GM23248 (cell line): ENCODE measurements around the gene GOLIM4. TPM values are rescaled to one million over a fixed set of nuclear protein-coding genes. Genes with fewer than 3 reads are reported as not detected.

Source experiments
- DNase-seq: peaks from one replicate; pipeline ENCODE4 v3.0.0-alpha.2; 2015
- H2AFZ ChIP-seq: fragments of 200-600 bp; sonication (generic); 2 replicates; pipeline ENCODE4 v1.6.1; 2016; ENCODE audit warnings: antibody characterized with exemption
- H3F3A ChIP-seq: fragments of 200-600 bp; sonication (generic); 2 replicates; pipeline ENCODE4 v1.6.1; 2016; ENCODE audit warnings: mild to moderate bottlenecking, antibody characterized with exemption, mixed run types; ENCODE audit not compliant: insufficient read depth
- H3K27ac ChIP-seq: fragments of 200-600 bp; sonication (generic); 2 replicates; pipeline ENCODE4 v1.5.1; 2016; ENCODE audit warnings: mild to moderate bottlenecking
- H3K27me3 ChIP-seq: fragments of 200-600 bp; sonication (generic); replicated peaks from 2 replicates; pipeline ENCODE4 v1.6.1; 2016; ENCODE audit warnings: mild to moderate bottlenecking; ENCODE audit not compliant: insufficient read depth
- H3K36me3 ChIP-seq: fragments of 200-600 bp; sonication (generic); 2 replicates; pipeline ENCODE4 v1.6.1; 2016; ENCODE audit warnings: low read depth, mild to moderate bottlenecking
- H3K4me1 ChIP-seq: fragments of 200-600 bp; sonication (generic); 2 replicates; pipeline ENCODE4 v1.6.1; 2016; ENCODE audit warnings: mild to moderate bottlenecking; ENCODE audit not compliant: insufficient read depth
- H3K4me2 ChIP-seq: fragments of 200-600 bp; sonication (generic); one replicate; pipeline ENCODE4 v1.6.1; 2016; ENCODE audit warnings: mild to moderate bottlenecking; ENCODE audit not compliant: unreplicated experiment
- H3K4me3 ChIP-seq: fragments of 200-600 bp; sonication (generic); 2 replicates; pipeline ENCODE4 v1.5.1; 2016; ENCODE audit warnings: mild to moderate bottlenecking
- H3K79me2 ChIP-seq: fragments of 200-600 bp; sonication (generic); 2 replicates; pipeline ENCODE4 v1.6.1; 2016; ENCODE audit warnings: mild to moderate bottlenecking; ENCODE audit not compliant: insufficient read depth
- H3K9ac ChIP-seq: fragments of 200-600 bp; sonication (generic); 2 replicates; pipeline ENCODE4 v1.6.1; 2016; ENCODE audit warnings: mild to moderate bottlenecking
- H3K9me2 ChIP-seq: fragments of 200-600 bp; sonication (generic); 2 replicates; pipeline ENCODE4 v1.6.1; 2016; ENCODE audit warnings: mixed run types, mild to moderate bottlenecking, moderate library complexity; ENCODE audit not compliant: insufficient read depth
- H3K9me3 ChIP-seq: fragments of 200-600 bp; sonication (generic); one replicate; pipeline ENCODE4 v1.6.1; 2017; ENCODE audit warnings: low read depth
- H4K20me1 ChIP-seq: fragments of 200-600 bp; sonication (generic); 2 replicates; pipeline ENCODE4 v1.6.0; 2016; ENCODE audit not compliant: insufficient read depth
- EZH2 ChIP-seq: fragments of 200-600 bp; sonication (generic); IDR thresholded peaks from 2 replicates; pipeline ENCODE4 v1.6.1; 2018; ENCODE audit warnings: antibody characterized with exemption, mild to moderate bottlenecking; ENCODE audit not compliant: insufficient read depth, poor library complexity, severe bottlenecking
- EZH2phosphoT487 ChIP-seq: fragments of 200-600 bp; sonication (generic); IDR thresholded peaks from 2 replicates; pipeline ENCODE4 v1.6.1; 2018; ENCODE audit warnings: antibody characterized with exemption, moderate library complexity, mild to moderate bottlenecking, low read depth; ENCODE audit not compliant: insufficient read depth
- WGBS, 2 experiments: methylation state at CpG; one replicate each; pipeline ENCODE4 v1.1.6; 2015 to 2017; ENCODE audit warnings: low lambda C conversion rate in 2 of 2, low coverage in 1 of 2; ENCODE audit errors: missing lambda C conversion rate in 2 of 2; 5-methylcytosine and 5-hydroxymethylcytosine counted together
- in situ Hi-C: fragments of 300-500 bp; cut with MboI; formaldehyde crosslinking; loops from 2 replicates; pipeline ENCODE4 v1.15.0; 2020
- polyA plus RNA-seq: library from polyadenylated mRNA; unstranded; fragments of >200 nt; fragmentation: Nextera tagmentation; extraction: Ambion mirVana; gene quantifications from 2 replicates; pipeline ENCODE4 v1.2.1, GENCODE V29; 2016
- total RNA-seq: library from RNA; depleted of rRNA; stranded (reverse); fragments of >200 nt; shearing (Covaris generic); gene quantifications from 2 replicates; pipeline ENCODE4 v1.2.3, GENCODE V29; 2014

The GOLIM4 gene
- total and polyA plus RNA-seq, 2 experiments from 2014 or later = 66.8 to 84.4 TPM

GRCh38 chr3:168094877-168095610, 680 bp downstream of the GOLIM4 start:
- peak overlapping the region; percentile 95 for H3K9ac ChIP-seq
- H3K27ac ChIP-seq = peak overlapping the region; percentile 97
- peaks cover 46% of the 10 kb centered on the region for H3K79me2 ChIP-seq
- in situ Hi-C loops = loop anchor here (25.0 kb wide), 1 partner anchor 1017 kb away; no protein-coding TSS in a partner anchor
- peaks cover 31% of the 10 kb centered on the region for H3F3A ChIP-seq
- no peaks in the 10 kb centered on the region for H3K36me3 ChIP-seq
- H3K4me2 ChIP-seq = peak overlapping the region; percentile 95
- no peaks in the 10 kb centered on the region for H3K27me3 ChIP-seq
- H4K20me1 ChIP-seq = no peaks in the 10 kb centered on the region
- no peaks in the 10 kb centered on the region for H3K9me2 ChIP-seq
- no peaks in the 10 kb centered on the region for H3K9me3 ChIP-seq
- H2AFZ ChIP-seq = peak overlapping the region; percentile 70
- peaks cover 60% of the 10 kb centered on the region for H3K4me1 ChIP-seq
- WGBS, 2 experiments = 1 to 3% methylated on average over 36 to 68 of the region's 70 CpGs
- peak; percentile 93 for DNase-seq
- TF ChIP-seq EZH2 = no peak
- no peak for TF ChIP-seq EZH2phosphoT487
- peak overlapping the region; percentile 79 for H3K4me3 ChIP-seq

GRCh38 chr3:168094580-168094876, 1.2 kb downstream of the GOLIM4 start:
- Histone ChIP-seq H3K36me3 (no peaks in the 10 kb centered on the region), H3K27me3 (no peaks in the 10 kb centered on the region), H3K9me2 (no peaks in the 10 kb centered on the region), H3K79me2 (peaks cover 52% of the 10 kb centered on the region), H2AFZ (peak overlapping the region; percentile 70; the same call in 1 of the 2 replicates), H3K4me2 (peak overlapping the region; percentile 95), H3K27ac (peak overlapping the region; percentile 97), H3K9me3 (no peaks in the 10 kb centered on the region), H3K9ac (peak overlapping the region; percentile 95), H3K4me3 (peak overlapping the region; percentile 79), H4K20me1 (no peaks in the 10 kb centered on the region), H3K4me1 (peaks cover 62% of the 10 kb centered on the region), H3F3A (peaks cover 30% of the 10 kb centered on the region)
- DNase-seq = no peak
- in situ Hi-C loops = loop anchor here (25.0 kb wide), 1 partner anchor 1018 kb away; no protein-coding TSS in a partner anchor
- WGBS, 2 experiments = 0 to 1% methylated on average over 9 of the region's 9 CpGs
- TF ChIP-seq EZH2phosphoT487 (no peak), EZH2 (no peak)

- DNase-seq = no peak
- Histone ChIP-seq H3K9me2 (no peaks in the 10 kb centered on the region), H3K9ac (peak overlapping the region; percentile 95), H2AFZ (no peak overlapping the region), H3K27ac (peak overlapping the region; percentile 97), H3K9me3 (no peaks in the 10 kb centered on the region), H3K4me1 (peaks cover 69% of the 10 kb centered on the region), H3K36me3 (no peaks in the 10 kb centered on the region), H3K4me3 (peak overlapping the region; percentile 79), H3K79me2 (peaks cover 59% of the 10 kb centered on the region), H3K4me2 (peak overlapping the region; percentile 95), H3K27me3 (no peaks in the 10 kb centered on the region), H3F3A (peaks cover 30% of the 10 kb centered on the region), H4K20me1 (no peaks in the 10 kb centered on the region)
- in situ Hi-C loops = loop anchor here (25.0 kb wide), 1 partner anchor 1019 kb away; no protein-coding TSS in a partner anchor
- 65 to 70% methylated on average over 3 of the region's 3 CpGs for WGBS, 2 experiments
- TF ChIP-seq EZH2phosphoT487 (no peak), EZH2 (no peak)
Measured at GRCh38 chr3:168093790-168094189, 1.9 kb downstream of the GOLIM4 start.

GRCh38 chr3:168093229-168093628, 2.5 kb downstream of the GOLIM4 start:
- Histone ChIP-seq H2AFZ (no peak overlapping the region), H3K4me3 (peak overlapping the region; percentile 79), H3K4me2 (peak overlapping the region; percentile 95), H3K36me3 (no peaks in the 10 kb centered on the region), H3K4me1 (peaks cover 68% of the 10 kb centered on the region), H4K20me1 (no peaks in the 10 kb centered on the region), H3K9ac (peak overlapping the region; percentile 95), H3K27me3 (no peaks in the 10 kb centered on the region), H3K79me2 (peaks cover 65% of the 10 kb centered on the region), H3K27ac (peak overlapping the region; percentile 97), H3K9me3 (no peaks in the 10 kb centered on the region), H3K9me2 (no peaks in the 10 kb centered on the region), H3F3A (peaks cover 30% of the 10 kb centered on the region)
- TF ChIP-seq EZH2 (no peak), EZH2phosphoT487 (no peak)
- in situ Hi-C loops = loop anchor here (25.0 kb wide), 1 partner anchor 1019 kb away; no protein-coding TSS in a partner anchor
- WGBS, 2 experiments = 58% methylated on average over 2 of the region's 2 CpGs
- no peak for DNase-seq
